ENCODE data around the gene TBC1D22A.
"Not testable (repeated sequence)": the region's sequence is repeated elsewhere in the genome, so short reads cannot be mapped to it uniquely, and the experiment has no call there.

The TBC1D22A gene

DNA sequence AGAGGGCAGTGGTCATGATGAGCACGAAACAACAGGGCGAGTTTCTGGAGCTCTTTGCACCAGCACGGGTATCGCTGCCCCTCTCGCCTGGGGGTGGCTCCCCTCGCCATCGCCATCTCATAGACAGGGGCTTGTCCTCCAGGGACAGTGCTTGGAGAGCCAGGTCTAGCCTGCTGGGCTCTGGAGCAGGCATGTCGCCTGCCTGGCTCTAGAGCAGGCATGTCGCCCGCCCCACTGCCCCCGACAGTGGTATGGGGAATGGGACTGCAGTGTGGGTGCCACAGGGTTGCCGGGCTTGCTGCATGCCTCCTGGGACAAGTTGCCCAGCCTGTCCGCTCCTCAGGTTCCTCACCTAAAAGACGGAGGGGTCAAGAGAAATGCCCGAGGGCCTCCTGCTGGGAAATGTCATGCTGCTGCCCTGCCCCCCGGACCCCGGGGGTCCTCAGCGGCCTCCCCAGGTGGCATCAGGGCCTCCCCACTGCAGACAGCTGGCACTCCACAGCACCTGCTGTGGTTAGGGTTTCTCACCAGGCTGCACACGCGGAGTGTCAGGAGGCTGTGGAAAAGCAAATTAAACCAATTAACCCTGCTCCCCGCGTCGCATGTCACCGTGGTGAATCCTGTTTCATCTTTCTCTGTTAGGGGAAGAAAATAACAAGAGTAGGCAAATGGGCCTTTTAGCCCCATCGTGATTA lies 403.0 kb downstream of the TBC1D22A start:
- DNase-seq = no peak

DNA sequence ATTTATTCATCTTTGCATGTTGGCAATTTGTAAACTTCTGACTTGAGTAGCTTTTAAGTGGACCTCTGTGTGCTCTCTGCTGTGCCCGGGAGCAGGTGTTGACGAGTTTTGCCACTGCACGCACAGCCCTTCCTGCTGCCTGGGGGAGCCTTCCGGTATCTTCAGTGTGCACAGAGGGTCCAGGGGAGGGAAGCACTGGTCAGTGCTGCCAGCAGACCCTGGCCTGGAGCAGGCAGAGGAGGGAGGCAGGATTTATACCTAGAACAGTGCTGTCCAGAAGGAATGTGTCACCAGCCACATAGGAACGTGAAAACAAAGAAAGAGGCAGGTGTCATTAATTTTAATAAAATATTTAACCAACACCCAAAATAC lies 403.6 kb downstream of the TBC1D22A start:
- no peak for DNase-seq

DNA sequence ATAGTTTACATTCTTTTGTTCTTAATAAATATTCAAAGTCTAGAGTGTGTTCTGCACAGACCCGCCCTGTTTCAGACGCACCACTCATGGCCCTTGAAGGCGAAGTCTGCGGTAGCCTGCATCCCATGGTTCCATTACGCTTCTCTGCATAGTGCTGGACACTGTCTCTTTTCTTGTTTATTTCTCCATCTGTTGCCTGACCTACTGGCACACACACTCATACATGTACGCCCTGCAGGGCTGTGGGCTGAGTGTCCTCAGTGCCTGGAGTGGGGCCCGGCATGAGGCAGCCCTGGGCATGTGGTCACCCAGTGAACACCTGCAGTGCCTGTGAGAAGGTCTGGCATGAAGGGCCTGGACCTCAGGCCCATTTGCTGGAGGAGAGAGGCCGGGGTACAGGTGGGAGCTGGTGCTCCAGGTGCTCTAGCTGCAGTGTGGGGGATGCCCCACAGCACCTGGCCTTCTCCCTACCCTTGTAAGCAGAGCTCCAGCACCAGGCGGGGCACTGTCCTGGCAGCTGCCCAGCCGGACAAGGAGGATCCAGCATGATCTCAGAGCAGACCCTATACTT lies 404.1 kb downstream of the TBC1D22A start:
- no peak for DNase-seq

DNA sequence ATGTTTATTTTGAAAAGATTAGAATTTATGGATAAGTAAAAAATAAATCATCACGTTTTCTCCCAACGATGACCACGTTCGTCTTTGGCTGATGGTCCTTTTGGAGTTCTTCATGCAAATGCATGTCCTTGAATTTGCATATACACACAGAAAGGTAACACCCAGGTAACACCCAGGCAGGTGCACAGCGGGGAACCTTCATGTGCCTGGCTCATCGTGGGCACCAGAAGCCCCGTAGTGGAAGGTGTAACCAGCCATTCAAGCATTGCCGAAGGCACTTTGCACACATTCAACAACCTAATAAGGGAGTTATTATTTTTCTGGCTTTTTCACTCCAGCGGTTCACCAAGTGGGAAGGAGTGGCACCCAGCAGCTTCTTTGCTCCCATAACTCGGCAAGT lies 404.6 kb downstream of the TBC1D22A start:
- no peak for DNase-seq

DNA sequence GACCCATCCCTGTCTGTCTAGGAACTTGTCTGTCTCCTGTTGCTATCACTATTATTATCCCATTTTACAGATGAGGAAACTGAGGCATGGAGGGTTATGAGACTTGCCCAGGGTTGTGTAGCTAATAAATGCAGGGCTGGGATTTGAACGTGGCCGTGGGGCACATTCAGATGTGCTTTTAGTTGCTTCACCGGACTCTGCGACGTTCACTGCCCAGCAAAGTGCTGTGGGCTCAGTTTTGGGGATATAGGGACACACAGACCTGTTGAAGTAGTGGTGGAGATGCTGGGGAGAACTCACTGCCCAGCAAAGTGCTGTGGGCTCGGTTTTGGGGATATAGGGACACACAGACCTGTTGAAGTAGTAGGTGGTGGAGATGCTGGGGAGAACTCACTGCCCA lies 405.5 kb downstream of the TBC1D22A start:
- not testable (repeated sequence) for DNase-seq

DNA sequence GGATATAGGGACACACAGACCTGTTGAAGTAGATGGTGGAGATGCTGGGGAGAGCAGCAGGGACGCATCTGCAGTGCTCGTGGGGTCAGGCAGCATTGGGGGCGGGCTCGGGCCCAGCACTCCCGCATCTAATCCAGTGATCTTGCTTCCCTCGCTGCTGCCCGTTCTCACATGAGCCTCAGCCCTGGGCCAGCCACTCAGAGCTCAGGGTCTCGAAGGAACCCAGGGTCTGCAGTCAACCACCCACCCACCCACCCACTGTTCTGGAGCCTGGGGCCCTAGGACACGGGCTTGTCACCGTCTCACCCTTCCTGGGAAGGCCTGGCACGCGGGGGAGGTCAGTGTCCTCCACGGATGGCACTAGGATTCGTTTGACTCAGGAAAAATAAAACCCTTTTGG lies 406.0 kb downstream of the TBC1D22A start:
- DNase-seq = no peak

DNA sequence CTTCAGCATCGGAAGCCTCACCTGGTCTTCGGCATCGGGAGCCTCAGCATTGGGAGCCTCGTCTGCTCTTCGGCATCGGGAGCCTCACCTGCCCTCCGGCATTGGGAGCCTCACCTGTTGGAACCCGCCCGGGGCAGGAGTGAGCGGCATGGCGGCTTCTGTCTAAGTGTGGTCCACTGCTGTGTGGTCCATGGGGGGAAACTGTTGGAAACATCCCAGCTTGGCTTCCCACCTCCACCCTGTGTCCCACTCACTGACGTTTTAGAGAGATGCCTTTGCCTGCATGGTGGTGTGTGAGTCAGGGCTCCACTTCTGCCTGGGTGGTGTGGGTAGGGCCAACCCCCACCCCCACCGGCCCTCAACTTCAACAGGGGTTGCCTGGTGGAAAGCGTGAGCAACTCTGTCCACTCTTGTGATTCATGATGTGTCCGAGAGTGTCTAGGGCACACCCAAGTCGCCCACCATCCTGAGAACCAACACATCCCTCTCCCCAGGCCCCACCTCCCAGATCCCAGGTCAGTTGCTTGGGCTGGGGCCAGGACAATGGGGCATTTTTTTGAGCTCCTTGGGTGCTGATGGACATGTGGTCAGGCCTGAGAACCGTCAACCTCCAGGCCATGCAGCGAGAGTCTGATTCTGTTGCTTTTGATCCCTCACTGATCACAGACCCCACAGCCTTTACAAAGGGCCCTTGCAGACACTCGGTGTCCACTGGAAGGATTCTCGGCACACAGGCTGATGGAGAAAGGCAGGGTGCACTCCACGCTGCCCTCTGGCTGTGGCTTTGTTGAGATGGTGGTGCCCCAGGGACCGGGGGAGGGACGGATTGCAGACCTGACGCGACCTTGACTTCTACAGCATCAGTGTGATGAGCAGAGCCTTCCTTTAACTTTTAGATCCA lies 406.7 kb downstream of the TBC1D22A start:
- DNase-seq = no peak

DNA sequence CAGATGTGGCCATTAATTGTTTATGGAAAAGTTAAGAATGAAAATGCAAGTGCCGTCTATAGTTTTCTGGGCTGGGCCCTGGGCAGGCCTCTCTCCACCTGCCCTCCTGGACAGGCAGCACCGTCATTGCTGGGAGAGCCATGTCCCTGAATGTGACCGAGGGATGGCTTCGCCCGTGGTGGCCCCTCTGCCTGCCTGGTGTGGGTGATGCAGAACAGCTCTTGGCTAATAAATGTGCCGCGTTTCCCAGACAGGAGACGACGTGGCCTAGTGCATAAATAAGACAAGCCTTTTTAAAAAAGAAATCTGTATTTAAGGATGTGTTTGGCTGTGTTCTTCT lies 407.3 kb downstream of the TBC1D22A start:
- DNase-seq = no peak

DNA sequence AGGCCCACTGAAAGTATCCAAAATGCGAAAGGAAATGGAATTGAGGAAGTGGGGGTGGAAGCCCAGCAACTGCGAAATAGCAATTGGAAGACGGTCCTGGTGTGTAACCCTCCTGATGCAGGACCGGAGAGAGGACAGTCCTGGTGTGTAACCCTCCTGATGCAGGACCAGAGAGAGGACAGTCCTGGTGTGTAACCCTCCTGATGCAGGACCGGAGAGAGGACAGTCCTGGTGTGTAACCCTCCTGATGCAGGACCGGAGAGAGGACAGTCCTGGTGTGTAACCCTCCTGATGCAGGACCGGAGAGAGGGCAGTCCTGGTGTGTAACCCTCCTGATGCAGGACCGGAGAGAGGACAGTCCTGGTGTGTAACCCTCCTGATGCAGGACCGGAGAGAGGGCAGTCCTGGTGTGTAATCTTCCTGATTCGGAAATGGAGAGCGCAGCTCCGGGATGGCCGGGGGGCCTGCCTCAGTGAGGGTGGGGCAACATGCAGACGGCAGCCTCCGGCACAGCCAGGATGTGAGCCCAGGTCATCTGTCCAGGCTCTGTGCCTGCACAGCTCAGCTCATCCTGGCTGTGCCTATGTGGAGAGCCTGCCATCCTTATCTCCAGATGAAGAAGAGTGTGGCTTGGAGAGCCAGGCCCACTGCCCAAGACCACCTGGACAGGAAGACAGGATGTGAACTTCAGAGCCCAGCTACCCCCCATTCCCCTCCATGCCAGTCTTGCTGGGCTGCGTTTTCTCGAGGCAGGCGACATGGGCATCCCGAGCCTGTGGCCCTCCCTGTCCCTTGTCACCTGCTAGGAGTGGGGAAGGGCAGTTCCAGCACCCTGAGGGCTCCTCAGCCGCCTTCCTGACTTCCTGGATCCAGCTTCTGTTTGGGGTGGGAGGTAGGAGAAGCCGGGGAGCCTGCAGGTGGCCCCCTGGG lies 408.3 kb downstream of the TBC1D22A start:
- DNase-seq = not testable (repeated sequence)

DNA sequence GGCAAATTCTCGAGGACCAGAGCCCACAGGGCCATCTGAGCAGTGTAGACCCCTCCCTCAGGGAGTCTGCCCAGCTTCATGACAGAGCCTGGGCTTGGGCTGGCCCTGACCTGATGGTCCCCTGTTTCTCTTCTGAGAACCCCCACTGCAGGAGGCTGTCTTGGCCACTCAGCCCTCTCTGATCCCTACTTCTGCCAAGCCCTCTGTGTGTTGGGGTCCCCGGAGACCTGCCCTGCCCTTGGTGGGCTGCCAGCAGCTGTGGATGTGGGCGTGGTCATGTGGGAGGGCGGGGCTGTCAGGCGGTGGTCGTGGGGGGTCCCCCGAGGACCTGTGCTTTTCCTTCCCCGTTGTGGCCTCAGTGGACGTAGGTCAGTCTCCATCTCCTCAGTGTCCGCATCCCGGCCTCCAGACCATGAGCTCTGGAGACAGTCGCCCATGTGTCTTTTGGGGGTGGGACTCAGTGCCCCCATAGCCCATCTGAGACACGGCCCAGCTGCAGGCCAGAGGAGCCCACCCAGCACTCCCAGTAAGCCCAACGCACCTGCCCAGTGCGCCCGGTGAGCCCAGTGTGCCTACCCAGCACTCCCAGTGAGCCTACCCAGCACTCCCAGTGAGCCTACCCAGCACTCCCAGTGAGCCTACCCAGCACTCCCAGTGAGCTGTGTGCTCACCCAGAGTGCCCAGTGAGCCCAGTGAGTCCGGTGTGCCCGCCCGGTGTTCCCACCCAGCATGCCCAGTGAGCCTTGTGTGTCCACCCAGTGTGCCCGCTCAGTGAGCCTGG lies 409.2 kb downstream of the TBC1D22A start:
- DNase-seq = no peak

DNA sequence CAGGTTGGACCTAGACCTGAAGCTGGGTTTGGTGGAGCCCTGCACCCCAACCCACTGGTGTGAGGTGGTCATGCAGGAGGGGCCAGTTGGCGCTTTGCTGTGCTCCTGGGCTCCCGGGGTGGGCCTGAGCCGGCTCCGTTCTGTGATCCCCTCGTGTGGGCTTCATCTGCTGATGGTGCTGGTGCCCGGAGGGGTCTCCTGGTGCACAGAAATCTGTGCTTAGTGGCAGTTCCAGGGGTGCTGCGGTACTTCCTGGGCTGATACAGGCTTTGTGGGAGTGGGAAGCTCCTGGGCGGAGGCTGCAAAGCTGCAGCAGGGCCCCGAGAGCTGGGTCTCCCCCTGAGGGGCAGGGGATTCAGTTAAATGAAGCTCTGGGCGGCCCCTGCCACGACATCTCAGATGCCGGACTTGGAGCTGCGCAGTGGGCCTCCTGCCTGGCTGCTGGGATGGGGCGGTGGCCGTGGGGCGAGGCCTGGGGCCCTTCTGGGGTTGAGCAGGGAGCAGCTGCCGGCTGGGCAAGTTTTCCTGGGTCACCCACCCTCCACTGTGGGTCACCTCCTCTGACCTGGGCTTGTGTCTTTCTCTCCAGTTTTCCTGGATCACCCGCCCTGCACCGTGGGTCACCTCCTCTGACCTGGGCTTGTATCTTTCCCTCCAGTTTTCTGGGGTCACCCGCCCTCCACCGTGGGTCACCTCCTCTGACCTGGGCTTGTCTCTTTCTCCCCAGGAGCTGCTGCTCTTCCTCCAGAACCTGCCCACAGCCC lies 410.5 kb downstream of the TBC1D22A start:
- DNase-seq = no peak

DNA sequence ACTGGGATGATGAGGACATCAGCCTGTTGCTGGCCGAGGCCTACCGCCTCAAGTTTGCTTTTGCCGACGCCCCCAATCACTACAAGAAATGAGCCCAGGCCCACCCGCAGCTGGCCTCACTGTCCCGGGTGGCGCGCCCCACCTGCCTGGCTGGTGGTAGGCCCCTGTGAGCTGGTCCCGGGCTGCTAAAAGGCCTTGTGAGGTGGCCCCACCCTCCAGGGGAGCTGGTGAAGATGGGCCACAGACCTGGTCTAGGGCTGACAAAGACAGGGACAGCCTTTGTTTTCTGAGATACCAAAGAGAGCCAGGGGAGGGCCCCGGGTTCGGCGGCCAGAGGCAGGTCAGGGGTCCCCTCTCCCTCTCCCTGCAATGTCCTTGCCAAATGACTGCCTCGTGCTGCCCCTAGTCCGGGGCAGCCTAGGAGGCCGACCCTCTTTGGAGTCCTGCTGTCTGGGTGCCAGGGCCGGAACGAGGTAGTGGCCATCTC lies 411.1 kb downstream of the TBC1D22A start:
- no peak for DNase-seq

DNA sequence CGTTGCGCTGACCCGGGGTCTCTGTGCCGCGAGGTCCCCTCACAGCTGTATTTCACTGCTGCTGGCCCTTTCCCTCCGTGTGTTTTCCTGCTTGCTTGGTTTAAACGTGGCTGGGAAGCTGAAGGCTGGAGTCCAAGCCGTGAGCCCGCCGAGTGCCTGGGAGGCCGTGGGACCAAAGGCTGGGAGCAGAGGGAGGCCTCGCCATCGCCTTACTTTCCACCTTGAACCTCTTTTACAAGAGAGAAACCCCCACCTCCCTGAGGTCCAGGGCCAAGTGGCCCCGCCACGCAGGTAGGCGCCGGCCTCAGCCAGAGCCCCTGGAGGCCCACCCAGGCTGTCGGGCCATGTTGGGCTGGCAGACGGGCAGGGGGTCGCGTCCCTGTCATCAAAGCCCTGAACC lies 411.6 kb downstream of the TBC1D22A start:
- DNase-seq = no peak

DNA sequence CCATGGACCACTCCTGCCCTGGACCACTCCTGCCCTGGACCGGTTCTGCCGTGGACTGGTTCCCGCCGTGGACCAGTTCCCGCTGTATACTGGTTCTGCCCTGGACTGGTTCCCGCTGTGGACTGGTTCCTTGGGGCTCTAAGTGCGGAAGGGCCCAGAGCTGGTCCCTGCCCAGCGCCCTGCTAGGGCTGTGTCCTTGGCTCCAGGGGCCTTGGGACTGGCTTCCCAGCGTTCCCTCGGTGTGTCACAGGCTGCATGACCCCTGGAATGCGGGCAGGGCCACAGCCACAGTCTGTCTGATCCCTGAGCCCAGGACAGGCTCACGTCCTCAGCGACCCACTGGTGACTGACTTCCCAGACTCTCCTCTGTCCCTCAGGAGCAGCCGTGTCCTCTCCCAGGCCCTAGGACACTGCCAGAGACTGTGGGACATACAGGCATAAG lies 412.2 kb downstream of the TBC1D22A start:
- DNase-seq = no peak

DNA sequence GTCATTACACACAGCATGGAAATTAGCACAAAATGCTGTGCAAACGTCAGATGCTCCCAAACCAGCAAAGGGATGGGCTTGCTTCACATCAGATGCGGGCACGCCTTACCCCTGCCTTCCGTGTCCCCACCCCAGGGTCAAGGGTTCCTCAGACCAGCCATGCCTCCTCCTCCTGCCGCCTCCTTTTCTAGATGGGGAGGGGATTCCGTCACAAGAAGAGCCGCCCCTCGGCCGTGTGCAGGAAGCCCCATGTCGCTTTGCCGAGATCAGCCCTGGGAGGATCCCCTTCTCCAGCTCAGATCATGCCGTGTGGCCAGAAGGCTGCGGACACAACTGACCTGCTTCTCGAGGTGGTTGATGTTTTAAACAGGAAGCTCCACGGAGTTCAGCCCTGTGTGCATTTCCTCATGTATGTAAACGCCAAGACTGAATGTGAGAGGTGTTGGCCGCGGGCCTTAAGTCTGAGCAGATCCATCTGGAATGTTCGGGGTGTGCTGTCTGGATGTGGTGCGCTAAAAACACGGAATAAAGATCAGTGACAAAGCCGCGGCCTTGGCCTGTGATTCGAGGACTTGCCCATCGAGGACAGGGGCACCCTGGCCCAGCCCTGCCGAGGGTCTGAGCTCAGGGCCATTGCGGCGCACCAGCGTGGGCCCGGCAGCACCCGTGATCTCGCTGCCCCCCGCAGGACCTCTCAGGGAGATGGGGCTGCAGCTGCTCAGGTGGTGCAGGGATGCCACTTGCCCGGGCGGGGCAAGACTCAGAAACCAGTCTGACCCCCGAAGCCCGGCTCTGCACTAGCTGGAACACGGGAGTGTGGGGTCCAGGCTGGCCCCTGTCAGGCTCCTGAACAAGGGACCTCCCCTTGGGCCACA lies 412.9 kb downstream of the TBC1D22A start:
- no peak for DNase-seq

DNA sequence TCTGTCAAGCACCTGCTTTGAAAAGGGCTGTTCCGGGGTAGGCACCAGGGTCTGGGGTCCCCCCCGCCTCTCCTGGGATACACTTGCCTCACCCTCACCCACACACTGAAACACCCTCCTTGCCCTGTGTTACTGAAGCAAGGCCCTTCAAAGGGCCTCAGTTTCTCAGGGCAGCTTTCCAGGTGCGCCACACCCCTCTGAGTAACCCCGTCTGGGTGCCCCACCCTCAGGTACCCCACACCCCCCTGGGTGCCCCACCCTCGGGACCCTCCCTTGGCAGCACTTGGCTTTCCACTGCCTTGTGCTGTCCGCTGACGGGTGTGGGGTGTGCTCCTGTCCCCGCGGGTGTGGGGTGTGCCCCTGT lies 413.6 kb downstream of the TBC1D22A start:
- no peak for DNase-seq

DNA sequence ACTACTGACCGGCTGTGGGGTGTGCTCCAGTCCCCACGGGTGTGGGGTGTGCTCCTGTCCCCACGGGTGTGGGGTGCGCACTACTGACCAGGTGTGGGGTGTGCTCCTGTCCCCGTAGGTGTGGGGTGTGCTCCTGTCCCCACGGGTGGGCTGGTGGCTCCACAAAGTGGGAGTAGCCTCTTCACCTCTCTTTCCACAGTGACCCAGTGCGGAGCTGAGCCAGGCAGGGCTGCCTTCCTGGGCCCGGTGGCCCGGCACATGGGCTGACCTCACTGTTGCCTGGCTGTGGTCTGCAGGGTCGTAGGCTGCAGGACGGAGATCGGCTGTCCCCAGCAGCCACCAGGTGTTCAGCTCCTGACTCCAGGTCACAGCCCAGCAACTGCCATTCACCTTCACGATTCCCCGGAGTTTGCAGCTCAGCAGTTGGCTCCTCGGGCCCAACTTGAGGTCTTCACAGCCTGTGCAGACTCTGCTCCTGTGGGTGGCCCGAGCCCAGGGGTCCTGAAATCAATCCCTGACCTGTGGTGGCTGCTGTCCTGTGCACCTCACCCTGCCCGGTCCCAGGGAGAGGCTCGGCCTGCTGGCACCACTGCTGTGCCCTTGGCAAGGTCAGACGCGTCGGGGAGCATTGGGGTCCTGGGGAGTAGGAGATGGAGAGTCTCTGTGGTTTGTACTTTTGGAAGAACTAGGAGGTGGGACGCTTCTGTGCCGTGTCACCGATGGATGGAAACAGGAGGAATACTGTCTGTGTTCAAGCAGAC lies 414.3 kb downstream of the TBC1D22A start:
- DNase-seq = no peak

DNA sequence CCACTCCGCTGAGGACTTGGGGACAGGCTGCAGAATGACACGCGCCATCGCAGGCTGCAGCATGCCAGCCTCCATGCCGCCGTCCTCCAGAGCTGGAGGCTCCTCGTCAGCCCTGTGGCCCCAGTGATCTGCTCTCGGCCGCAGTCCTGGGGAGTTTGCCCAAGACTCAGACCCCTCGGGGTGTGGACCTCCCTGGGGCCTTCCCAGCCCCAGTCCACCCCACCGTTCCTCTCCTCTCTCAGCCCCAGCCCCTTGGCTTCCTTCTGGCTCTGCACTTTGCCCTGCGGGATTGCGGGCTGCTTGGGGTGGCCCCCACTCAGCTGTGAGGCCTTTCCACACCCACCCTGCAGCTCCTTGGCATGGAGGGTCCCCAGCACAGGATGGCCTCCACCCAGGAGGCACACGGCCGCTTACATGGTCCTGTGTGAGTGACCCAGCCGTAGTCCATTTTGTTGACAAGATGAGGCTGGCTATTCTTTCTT lies 414.9 kb downstream of the TBC1D22A start:
- DNase-seq = no peak

DNA sequence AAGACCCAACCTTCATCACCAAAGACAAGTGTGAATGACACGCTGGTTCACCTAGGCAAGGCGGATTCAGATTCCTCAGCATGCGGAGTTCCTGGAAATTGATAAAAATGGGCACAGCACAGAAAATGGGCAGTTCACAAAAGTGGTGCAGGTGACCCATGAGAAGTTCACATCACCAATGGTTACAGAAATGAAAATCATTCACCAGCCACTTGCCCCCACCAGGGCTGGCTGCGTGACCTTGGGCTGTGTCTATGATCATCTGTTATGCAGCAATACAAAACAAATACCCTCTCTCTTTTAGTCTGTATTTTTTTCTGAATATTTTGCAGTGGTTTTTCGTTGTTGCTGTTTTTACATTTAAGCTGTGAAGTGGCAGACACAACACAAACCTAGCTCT lies 415.9 kb downstream of the TBC1D22A start:
- DNase-seq = no peak
